Measurements from ENCODE around the gene SLC30A2.

Gene SLC30A2

DNA sequence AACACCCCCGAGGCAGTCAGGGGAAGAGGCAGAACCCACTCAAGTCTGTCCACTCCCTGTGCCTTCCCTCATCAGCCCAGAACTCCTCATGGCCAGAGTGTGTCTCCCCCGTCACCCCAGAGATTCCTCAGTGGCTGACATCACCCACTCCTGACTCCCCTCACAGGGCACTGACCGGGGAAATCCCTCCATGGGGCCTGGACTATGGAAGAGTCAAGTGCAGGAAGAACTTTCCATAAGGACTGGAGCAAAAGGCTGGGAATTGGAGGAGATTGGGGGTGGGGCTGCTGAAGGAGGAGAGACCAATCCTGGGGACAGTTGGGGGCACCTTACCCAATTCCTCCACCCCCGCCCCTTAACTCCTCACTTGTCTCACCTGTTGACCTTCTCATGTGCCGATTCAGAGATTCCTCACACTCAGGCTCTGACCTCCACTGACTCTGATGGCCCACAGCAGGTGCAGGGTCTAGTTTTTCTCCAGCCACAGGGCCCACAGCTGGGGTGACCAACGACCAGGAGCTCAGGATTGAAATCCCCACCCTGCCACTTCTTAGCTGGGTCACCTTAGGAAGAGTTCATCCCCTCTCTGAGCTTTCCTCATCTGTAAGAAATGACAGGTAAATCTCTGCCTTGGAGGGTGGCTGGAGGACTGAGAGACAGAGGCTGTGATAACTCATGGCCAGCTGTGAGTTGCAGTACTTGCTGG lies 24.8 kb downstream of the SLC30A2 start:
- DNase-seq = no peak

GRCh38 chr1:26020330-26020768 lies 25.6 kb downstream of the SLC30A2 start:
- DNase-seq = no peak

DNA sequence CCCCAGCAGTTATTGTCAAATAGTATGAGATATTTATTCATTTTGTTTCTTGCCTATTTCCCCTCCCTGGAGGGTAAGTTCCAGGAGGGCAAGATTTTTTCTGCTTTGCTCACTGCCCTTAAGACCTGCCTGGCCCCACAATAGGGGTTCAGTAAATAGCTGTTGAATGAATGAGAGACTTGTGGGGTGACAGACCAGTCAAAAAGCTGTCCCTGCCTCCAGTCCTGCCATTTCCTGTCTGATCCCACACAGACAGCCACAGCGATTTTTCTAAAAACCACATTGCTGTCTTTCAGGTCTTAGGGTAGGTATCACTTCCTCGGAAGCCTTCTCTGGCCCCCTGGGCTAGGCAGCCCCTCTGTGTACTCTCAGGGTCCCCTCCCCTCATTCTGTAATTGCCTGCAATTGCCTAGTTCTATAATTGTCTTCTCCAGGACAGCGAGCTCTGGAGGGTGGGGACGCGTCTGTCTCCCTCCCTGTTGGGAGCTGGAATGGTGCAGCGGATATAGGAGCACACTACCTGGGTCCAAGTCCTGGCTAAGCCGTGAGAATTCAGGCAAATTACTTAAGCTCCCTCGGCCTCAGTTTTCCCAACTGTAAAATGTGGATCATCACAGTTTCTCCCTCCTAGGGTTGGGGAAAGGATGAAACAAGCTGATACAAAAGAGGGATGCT lies 26.1 kb downstream of the SLC30A2 start:
- DNase-seq = no peak

DNA sequence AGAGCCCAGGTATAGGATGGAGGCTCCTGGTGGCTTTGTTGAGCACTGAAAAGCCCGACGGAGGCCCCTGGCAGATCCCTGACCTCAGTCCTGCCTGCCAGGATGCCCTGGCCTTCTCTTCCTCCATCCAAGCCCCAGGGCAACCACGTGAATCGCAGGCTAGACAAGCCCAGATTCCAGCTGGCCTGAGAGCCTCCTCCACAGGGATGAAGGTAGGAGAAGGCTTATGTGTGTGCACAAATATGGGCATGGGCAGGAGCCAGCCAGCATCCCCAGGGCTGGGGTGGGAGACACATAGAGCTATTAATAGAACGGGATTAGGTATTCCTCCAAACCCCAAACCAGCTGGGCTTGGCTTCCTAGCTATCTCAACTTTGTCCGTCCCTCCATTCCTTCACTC lies 28.3 kb downstream of the SLC30A2 start:
- DNase-seq = no peak

DNA sequence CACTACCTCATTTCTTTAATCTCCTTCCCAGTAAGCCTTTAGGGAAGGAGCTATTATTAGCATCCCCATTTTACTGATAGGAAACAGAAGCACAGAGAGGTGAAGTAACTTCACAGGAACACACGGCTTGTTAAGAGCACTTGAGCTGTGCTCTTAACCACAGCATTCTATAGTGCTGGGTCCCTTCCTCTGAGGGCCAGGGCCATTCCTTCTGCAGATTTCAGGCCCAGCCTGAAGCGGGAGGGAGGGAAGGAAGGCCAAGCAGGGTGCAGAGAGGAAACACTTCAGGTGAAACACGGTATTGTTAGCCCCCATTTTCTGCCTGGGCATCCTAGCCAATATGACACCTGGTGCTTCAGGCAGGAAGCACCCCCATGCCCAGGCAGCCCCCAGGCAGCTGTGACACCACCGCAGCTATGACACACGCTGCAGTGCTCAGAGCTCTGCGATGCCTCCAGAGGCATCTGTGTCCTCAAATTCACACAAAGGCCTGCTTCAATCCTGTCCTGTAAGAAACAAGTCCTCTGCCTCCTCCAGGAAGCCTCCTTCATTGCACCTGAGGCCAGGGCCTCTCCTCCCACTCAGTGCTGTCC lies 28.9 kb downstream of the SLC30A2 start:
- DNase-seq = no peak

GRCh38 chr1:26016258-26016952 lies 29.5 kb downstream of the SLC30A2 start:
- DNase-seq = no peak

GRCh38 chr1:26015358-26015757 lies 30.6 kb downstream of the SLC30A2 start:
- DNase-seq = peak in 1 of 2 donors; percentile 37

DNA sequence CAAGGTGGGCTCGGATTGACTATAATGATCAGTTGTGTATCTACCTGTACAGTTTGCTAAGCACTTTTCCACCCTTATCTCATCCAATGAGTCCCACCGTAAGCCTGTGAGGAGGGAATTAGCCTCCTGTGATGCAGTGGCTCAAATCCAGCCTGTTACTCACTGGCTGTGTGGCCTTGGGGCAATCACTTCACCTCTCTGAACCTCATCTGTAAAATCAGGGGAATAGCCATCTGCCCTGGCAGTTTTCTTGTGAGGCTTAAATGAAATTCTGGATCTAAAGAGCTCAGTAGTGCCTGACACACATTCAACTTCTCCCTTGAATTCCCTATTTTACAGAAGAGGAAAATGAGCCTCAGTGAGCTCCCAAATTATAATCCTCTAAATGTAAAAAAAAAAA lies 31.7 kb downstream of the SLC30A2 start:
- no peak for DNase-seq

DNA sequence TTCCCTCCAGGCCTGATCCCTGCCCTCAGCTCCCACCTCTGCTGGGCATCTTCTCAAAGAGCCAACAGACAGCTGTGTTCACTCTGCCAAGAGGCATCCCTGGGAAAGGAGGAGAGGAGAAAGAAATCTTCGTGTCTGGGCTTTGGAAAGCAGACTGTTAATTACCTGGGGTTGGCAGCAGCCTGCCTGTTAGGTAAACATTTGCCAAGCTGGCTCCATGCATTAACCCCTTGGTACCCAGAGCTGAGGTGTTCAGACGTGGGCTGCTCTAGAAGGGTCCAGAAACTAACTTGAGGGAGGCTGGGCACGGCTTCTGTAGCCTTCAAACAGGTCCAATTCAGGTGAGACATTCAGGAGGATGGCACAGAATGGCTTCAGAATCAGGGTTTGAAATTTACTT lies 33.1 kb downstream of the SLC30A2 start:
- DNase-seq = no peak

DNA sequence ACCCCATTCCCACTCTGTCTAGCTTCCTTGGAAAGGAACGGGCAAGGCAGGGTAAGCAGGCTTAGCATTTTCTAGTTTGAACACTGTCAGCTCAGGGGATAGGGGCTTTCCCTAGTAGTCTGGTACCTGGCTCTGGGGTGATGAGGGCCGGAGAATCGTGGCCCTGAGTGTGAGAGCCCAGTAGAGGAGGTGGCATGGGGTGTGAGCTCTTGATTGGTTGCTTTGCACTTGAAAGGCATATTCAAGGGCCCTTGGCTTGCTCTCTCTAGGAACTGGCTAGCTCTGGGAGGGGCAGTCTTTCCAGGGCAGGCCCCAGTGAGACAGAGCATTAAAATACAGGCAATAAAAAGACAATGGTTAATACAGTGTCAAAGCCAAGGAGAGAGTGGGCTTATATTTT lies 35.1 kb downstream of the SLC30A2 start:
- DNase-seq = no peak

GRCh38 chr1:26009796-26010447 lies 36.0 kb downstream of the SLC30A2 start:
- no peak for DNase-seq

DNA sequence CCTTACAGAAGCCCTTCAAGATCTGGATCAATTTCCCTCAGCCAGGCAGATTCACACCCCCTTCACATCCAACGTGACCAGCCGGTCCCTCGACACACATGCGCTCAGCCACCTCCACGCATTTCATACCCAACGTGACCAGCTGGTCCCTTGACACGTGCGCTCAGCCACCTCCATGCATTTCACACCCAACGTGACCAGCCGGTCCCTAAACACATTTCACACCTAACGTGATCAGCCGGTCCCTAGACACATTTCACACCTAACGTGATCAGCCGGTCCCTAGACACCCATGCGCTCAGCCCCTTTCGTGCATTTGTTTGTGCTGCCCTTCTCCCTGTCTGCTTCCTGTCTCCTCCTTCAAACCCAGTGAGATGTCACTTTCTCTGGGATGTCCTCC lies 39.2 kb downstream of the SLC30A2 start:
- DNase-seq = no peak

DNA sequence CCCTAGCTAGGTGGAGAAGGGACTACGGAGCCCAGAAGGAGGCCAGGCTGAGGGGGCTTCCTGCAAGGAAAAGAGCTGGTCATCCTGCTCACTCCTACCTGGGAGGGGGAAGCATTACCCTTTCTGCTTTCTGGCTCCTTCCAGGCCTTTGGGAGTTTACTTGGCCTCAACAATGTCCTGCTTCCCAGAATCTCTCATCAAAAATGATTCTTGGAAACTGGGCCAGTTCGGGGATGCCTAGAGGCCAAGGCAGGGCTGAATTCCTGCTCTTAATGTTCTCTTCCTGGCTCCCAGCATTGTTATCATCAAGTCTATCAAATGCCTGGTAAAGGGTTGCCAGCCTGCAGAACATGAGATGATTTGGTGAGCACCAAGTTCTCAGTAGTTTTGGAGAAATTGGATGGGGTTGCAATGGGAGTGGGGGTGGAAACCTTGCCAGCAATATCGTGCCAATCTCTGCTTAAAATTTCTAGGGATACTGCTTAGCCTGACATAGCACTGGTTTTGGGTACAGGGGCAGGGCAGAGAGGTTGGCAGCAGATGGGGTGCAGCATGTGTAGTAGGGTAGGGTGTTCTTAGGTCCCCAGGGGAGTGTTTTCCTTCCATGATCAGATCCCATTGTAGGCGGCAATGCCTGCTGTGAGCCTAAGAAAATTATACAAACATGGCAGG lies 40.3 kb downstream of the SLC30A2 start:
- DNase-seq = no peak

DNA sequence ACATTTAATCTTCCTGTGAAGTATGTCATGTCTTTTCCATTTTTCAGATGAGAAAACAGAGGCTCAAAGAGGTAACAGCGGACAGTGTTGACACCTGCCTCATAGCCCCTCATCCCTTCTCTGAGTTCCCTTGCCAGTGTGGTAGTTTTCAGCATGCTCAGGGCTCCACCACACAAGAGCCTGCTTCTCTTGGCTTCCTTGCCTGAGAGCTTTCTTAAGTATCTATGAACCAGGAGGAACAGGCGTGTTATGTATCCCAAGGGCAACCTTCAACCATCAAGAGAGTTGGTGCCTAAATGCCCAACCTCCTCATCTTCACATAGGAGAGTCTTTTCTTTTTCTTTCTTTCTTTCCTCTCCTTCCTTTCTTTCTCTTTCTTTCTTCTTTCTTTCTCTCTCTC lies 42.2 kb downstream of the SLC30A2 start:
- no peak for DNase-seq

DNA sequence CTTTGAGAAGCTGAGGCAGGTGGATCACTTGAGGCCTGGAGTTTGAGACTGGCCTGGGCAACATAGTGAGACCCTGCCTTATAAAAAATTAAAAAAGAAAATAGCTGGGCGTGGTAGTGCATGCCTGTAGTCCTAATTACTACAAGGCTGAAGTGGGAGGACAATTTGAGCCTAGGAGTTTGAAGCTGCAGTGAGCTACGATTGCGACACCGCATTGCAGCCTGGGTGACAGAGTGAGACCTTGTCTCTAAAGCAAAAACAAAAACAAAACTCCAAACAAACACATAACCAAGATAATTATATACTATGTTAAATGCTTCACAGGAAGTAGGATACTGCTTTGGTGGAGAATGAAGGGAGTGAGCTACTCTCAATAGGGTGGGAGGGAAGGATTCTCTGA lies 42.7 kb downstream of the SLC30A2 start:
- DNase-seq = no peak

DNA sequence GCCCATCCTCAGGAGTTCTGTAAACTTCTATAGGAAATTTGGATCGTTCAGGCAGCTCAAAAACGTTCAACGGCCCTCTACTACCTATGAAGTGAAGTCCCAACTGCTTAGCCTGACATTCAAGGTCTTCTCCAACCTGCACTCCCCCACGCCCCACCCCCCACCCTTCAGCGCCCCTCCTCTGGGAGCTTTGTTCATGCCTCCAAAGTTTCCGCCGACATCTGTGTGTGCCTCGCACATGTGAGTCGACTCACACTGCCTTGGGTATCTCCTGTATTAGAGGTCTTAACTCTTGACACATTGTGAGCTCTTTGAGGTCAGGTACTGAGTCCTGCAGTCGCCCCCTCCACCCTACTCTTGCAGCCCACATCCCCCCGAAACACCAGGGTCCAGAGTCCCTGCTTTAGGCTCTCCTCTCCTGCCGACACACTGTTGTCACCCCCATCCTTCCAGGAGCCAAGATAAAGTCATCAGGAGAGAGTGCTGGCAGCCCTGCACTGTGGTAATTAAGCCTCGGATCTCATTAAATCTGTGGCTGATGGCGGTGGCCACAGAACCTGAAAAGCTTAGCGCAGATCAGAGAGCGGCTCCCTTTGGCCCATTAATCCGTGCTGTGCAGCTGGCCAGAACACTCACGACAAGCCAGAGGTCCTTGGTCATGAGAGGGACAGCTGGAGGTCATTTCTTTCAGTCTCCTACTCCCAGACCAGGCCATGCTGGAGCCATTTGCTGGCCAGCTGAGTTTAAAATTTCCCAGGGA lies 46.7 kb downstream of the SLC30A2 start:
- no peak for DNase-seq

GRCh38 chr1:25997828-25998761 lies 47.8 kb downstream of the SLC30A2 start, which contains the start of gene PAFAH2:
TSS of gene PAFAH2 (minus strand) at chr1:25998063. CDS start at chr1:25990816, 7,247 bp downstream.
- DNase-seq = peak; percentile 99

DNA sequence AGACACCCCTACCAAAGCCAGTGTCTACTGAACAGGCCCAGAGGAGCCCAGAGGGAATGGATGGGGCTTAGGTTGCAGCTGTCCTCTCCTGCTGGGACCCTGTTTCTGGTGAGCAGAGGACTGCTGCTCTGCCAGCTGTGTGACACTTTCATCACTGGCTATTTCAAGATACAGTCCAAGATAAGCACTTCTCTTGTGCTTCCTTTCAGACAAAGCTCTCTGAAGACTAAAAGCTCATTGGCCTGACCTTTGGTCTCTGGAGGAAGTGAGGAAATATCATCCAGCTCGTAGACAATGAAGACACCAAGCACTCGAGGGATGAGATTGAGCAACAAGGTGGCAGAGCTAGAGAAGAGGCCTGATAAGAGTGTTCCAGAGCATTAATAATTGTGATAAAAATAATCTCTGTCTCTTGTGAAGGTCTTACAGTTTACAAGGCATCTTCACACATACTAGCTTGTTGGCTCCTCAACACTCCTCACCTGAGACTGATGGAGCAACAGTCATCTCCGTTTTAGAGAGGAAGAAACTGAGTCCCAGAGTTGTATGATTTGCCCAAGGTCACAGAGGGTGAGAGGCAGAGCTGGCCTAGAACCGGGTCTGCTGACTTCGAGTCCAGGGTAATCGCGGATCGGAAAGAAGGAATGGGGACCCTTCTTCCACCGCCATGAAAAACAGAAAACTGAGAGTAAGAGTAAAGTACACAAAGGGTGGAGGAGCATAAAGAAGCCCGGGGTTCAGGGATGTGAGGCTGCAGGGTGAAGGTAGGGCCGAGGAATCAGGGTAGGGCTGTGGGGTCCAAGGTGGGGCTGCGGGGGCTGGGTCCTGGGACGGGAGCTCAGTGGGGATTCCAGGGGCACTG lies 48.7 kb downstream of the SLC30A2 start:
- peak; percentile 38 to 40 for DNase-seq

GRCh38 chr1:25994402-25995150 lies 51.3 kb downstream of the SLC30A2 start:
- DNase-seq = no peak

All from CD4-positive, alpha-beta T cell treated with Interleukin-4 for 1 hour (primary cell).